HCT116 (cell line): ENCODE measurements around the gene VWA1. TPM values are rescaled to one million over a fixed set of nuclear protein-coding genes. Genes with fewer than 3 reads are reported as not detected.
A peak's percentile ranks its signal among the peaks of the same experiment; 100 is the strongest.

ENCODE experiments used
- ATAC-seq: fragments of 200-7000 bp; cut with Tn5 transposase; 2 replicates; pipeline ENCODE4 v1.9.1; 2020; ENCODE audit warnings: mild to moderate bottlenecking, moderate library complexity
- BruUV-seq: library from RNA; stranded (reverse); fragments of 400-500 nt; replicated peaks from 2 replicates; lab custom pipeline; 2021; lab: Mats Ljungman, UMichigan
- CTCF ChIA-PET: fragments of 300-600 bp; sonication (Branson Sonifier 250); formaldehyde crosslinking; loops from one replicate; lab custom pipeline; 2021; ENCODE audit warnings: antibody characterized with exemption; lab: Charles Lee
- POLR2A ChIA-PET: fragments of 300-600, 350-600 bp; sonication (Branson Sonifier 250); formaldehyde crosslinking; loops from one replicate; lab custom pipeline; 2021; ENCODE audit warnings: antibody characterized with exemption; lab: Charles Lee
- RAD21 ChIA-PET, 2 experiments: fragments of 300-600 bp; sonication (Branson Sonifier 250); formaldehyde crosslinking; loops; one replicate each; lab custom pipeline; 2023; ENCODE audit warnings: low total read pairs in 2 of 2; ENCODE audit not compliant: uncharacterized antibody in 2 of 2, unreplicated experiment in 2 of 2, low non-redundant PET in 1 of 2; lab: Charles Lee
- DNase-seq: peaks from one replicate; pipeline ENCODE4 v3.0.0-alpha.2; 2010; ENCODE audit warnings: low read depth, low spot score
- H2AFZ ChIP-seq: fragments of 200-600 bp; shearing (Covaris generic), sonication (generic); 2 replicates; pipeline ENCODE4 v1.6.1; 2017; ENCODE audit warnings: low read depth, mixed run types, mixed read lengths, antibody characterized with exemption, low read length; ENCODE audit not compliant: poor library complexity, severe bottlenecking
- H3K27ac ChIP-seq: 2 replicates; pipeline ENCODE4 v1.5.1; 2012; ENCODE audit warnings: low read depth, low read length
- H3K27me3 ChIP-seq: fragments of 200-600 bp; sonication (generic); 2 replicates; pipeline ENCODE4 v1.6.1; 2016; ENCODE audit warnings: mixed run types, low read length, mixed read lengths; ENCODE audit not compliant: insufficient read depth
- H3K36me3 ChIP-seq, 2 experiments: fragments of 200-500 bp in 1 of 2; fragments of 200-600 bp in 1 of 2; sonication (Bioruptor generic) in 1 of 2; sonication (generic) in 1 of 2; 2 replicates each; pipeline versions ENCODE4 v1.5.1 to v1.6.1; 2014 to 2016; ENCODE audit warnings: low read length in 2 of 2, inconsistent platforms in 1 of 2, mixed read lengths in 1 of 2, mixed run types in 1 of 2; ENCODE audit not compliant: insufficient read depth in 2 of 2, control insufficient read depth in 1 of 2
- H3K4me1 ChIP-seq, 2 experiments: fragments of 200-600 bp in 1 of 2; sonication (generic) in 1 of 2; 2 replicates each; pipeline versions ENCODE4 v1.5.1 to v1.6.1; 2012 to 2017; ENCODE audit warnings: low read length in 2 of 2, inconsistent platforms in 1 of 2, mild to moderate bottlenecking in 1 of 2, mixed read lengths in 1 of 2, mixed run types in 1 of 2, moderate library complexity in 1 of 2; ENCODE audit not compliant: insufficient read depth in 2 of 2, control insufficient read depth in 1 of 2
- H3K4me2 ChIP-seq: fragments of 200-600 bp; sonication (generic); 2 replicates; pipeline ENCODE4 v1.6.1; 2017; ENCODE audit warnings: mixed run types, low read length, mixed read lengths
- H3K4me3 ChIP-seq, 2 experiments: fragments of 200-600 bp in 1 of 2; sonication (generic) in 1 of 2; replicated peaks in 1 of 2; 2 replicates each; pipeline ENCODE4 v1.5.1; 2011 to 2016; ENCODE audit warnings: low read length in 2 of 2, control low read depth in 1 of 2, low read depth in 1 of 2, mild to moderate bottlenecking in 1 of 2, mixed read lengths in 1 of 2, mixed run types in 1 of 2
- H3K79me2 ChIP-seq: fragments of 200-600 bp; sonication (generic); 2 replicates; pipeline ENCODE4 v1.6.1; 2017; ENCODE audit warnings: mild to moderate bottlenecking, mixed run types, low read length, moderate library complexity, mixed read lengths; ENCODE audit not compliant: insufficient read depth
- H3K9ac ChIP-seq: fragments of 200-600 bp; sonication (generic); 2 replicates; pipeline ENCODE4 v1.6.1; 2016; ENCODE audit warnings: low read length, mixed read lengths
- H3K9me2 ChIP-seq: fragments of 200-600 bp; sonication (generic), shearing (Covaris generic); 2 replicates; pipeline ENCODE4 v1.6.1; 2017; ENCODE audit warnings: mixed run types, mild to moderate bottlenecking, moderate library complexity; ENCODE audit not compliant: insufficient read depth
- H3K9me3 ChIP-seq, 2 experiments: fragments of 200-500 bp in 1 of 2; fragments of 200-600 bp in 1 of 2; sonication (Bioruptor generic) in 1 of 2; sonication (generic) in 1 of 2; 2 replicates each; pipeline ENCODE4 v1.6.1; 2014 to 2017; ENCODE audit warnings: low read length in 2 of 2, mixed read lengths in 2 of 2, inconsistent platforms in 1 of 2, low read depth in 1 of 2, mild to moderate bottlenecking in 1 of 2, mixed run types in 1 of 2, moderate library complexity in 1 of 2; ENCODE audit not compliant: control insufficient read depth in 1 of 2, insufficient read depth in 1 of 2
- H4K20me1 ChIP-seq: fragments of 200-600 bp; sonication (generic), shearing (Covaris generic); 2 replicates; pipeline ENCODE4 v1.6.1; 2017; ENCODE audit warnings: mixed run types, mild to moderate bottlenecking, moderate library complexity; ENCODE audit not compliant: insufficient read depth
- CEBPB ChIP-seq: IDR thresholded peaks from 2 replicates; pipeline ENCODE4 v1.6.1; 2012; ENCODE audit warnings: low read depth
- CTCF ChIP-seq, 3 experiments: fragments of 200-600 bp in 1 of 3; sonication (generic) in 1 of 3; IDR thresholded peaks in 2 of 3; conservative IDR thresholded peaks in 1 of 3; 2 replicates each; pipeline ENCODE4 v1.5.1; 2012 to 2017; ENCODE audit warnings: low read depth in 2 of 3, low read length in 2 of 3, antibody characterized with exemption in 1 of 3, borderline replicate concordance in 1 of 3, control low read depth in 1 of 3, mild to moderate bottlenecking in 1 of 3, mixed read lengths in 1 of 3, mixed run types in 1 of 3, moderate library complexity in 1 of 3; ENCODE audit not compliant: insufficient read depth in 1 of 3
- POLR2AphosphoS5 ChIP-seq: IDR thresholded peaks from 2 replicates; pipeline ENCODE4 v1.6.1; 2011; ENCODE audit warnings: mild to moderate bottlenecking, low read depth, low read length, moderate library complexity
- ZFX ChIP-seq: fragments of 450-650 bp; IDR thresholded peaks from 2 replicates; pipeline ENCODE4 v1.6.1; 2017
- intact Hi-C: fragments of 100-400 bp; cut with micrococcal nuclease; formaldehyde crosslinking; loops from 2 replicates; pipeline ENCODE4 v1.10.0; 2022
- total RNA-seq: library from RNA; stranded (reverse); gene quantifications from one replicate; pipeline ENCODE4 v1.2.1, GENCODE V29; 2021; ENCODE audit not compliant: unreplicated experiment

VWA1 gene
- total RNA-seq, 1 experiment from 2014 or later: 50.6 TPM

GRCh38 chr1:1399187-1399871 lies 36.2 kb upstream of the VWA1 start, which contains the start of gene CCNL2 (continued):
- peak; percentile 84 for TF ChIP-seq POLR2AphosphoS5
- TF ChIP-seq, all 23 proteins: peak for 7

- Histone ChIP-seq H3K27ac (peak overlapping the region; percentile 86), H3K4me2 (peak overlapping the region; percentile 98), H4K20me1 (peaks cover 9% of the 10 kb centered on the region; the same call in 1 of the 2 replicates), H3K9me3 (no peaks in the 10 kb centered on the region), H2AFZ (no peak overlapping the region), H3K9ac (peak overlapping the region; percentile 97), H3K79me2 (peaks cover 83% of the 10 kb centered on the region), H3K9me2 (no peaks in the 10 kb centered on the region), H3K4me1 (peaks cover 8 to 46% of the 10 kb centered on the region in 2 experiments; a peak in 3 of 4 replicates), H3K27me3 (no peaks in the 10 kb centered on the region), H3K4me3 (peak overlapping the region; percentile 96 to 99), H3K36me3 (peaks cover 22 to 48% of the 10 kb centered on the region in 2 experiments; a peak in 3 of 4 replicates)
- TF ChIP-seq CEBPB: no peak
- TF ChIP-seq ZFX: peak; percentile 46; the same call in 1 of the 2 replicates
- TF ChIP-seq CTCF (IDR thresholded peaks at IDR 0.05 in 2 of 3, conservative IDR thresholded peaks at IDR 0.05 in 1 of 3; ENCODE audit: borderline replicate concordance in 1 of 3, insufficient read depth in 1 of 3, low read depth in 2 of 3, low read length in 2 of 3): no peak
- peak; percentile 51; the same call in 1 of the 2 replicates for TF ChIP-seq POLR2AphosphoS5
- TSS peak; percentile 69 for BruUV-seq
- ATAC-seq (peak; percentile 1; the same call in 1 of the 2 replicates), DNase-seq (no peak)
- ChIA-PET RAD21 (no interaction called here), POLR2A (interaction anchor here (1.0 kb wide), 1 partner anchor 33 kb away, joined by 3 read pairs; no protein-coding TSS in a partner anchor), CTCF (interaction anchor here (1.0 to 1.5 kb wide), 2 partner anchors 25 to 105 kb away, joined by 4 read pairs; partner anchors contain the start of gene AURKAIP1)
- intact Hi-C loops: loop anchor here (1.0 kb wide), 1 partner anchor 56 kb away; no protein-coding TSS in a partner anchor
Measured at GRCh38 chr1:1399872-1400575, 35.5 kb upstream of the VWA1 start.
